ENCODE results near the gene COL23A1. TPM values are rescaled to one million over a fixed set of nuclear protein-coding genes. Genes with fewer than 3 reads are reported as not detected.

COL23A1 gene
- total RNA-seq, 1 experiment from 2014 or later: not detected

GRCh38 chr5:178266581-178266980, 323.6 kb downstream of the COL23A1 start:
- DNase-seq (ENCODE audit: low spot score): no peak
- BruUV-seq (replicated peaks): no TSS peak
- Histone ChIP-seq H3K4me1 (ENCODE audit: insufficient read depth, low read length, poor library complexity, severe bottlenecking) (no peaks in the 10 kb centered on the region), H3K36me3 (ENCODE audit: insufficient read depth, low read length, poor library complexity, severe bottlenecking) (no peaks in the 10 kb centered on the region), H3K4me3 (ENCODE audit: low read depth, low read length, poor library complexity, severe bottlenecking) (no peak overlapping the region), H3K9me3 (ENCODE audit: low read depth, low read length, poor library complexity, severe bottlenecking) (no peaks in the 10 kb centered on the region), H3K27ac (ENCODE audit: low read depth, low read length, poor library complexity, severe bottlenecking) (no peak overlapping the region), H3K27me3 (replicated peaks; ENCODE audit: insufficient read depth, low read depth, low read length, poor library complexity) (no peaks in the 10 kb centered on the region)
- ChIA-PET CTCF (no interaction called here), POLR2A (ENCODE audit: low non-redundant PET) (no interaction called here)
- intact Hi-C loops (cut with micrococcal nuclease; ENCODE audit: unreplicated experiment): no loop called here
- TF ChIP-seq EZH2 (IDR thresholded peaks at IDR 0.05; ENCODE audit: borderline replicate concordance, low read depth, low read length, poor library complexity, severe bottlenecking) (no peak), CTCF (conservative IDR thresholded peaks at IDR 0.05; ENCODE audit: low read depth, low read length) (no peak)

- no peak for TF ChIP-seq CTCF (conservative IDR thresholded peaks at IDR 0.05; ENCODE audit: low read depth, low read length)
- no peak for TF ChIP-seq EZH2 (IDR thresholded peaks at IDR 0.05; ENCODE audit: borderline replicate concordance, low read depth, low read length, poor library complexity, severe bottlenecking)
- no peaks in the 10 kb centered on the region for H3K27me3 ChIP-seq (replicated peaks; ENCODE audit: insufficient read depth, low read depth, low read length, poor library complexity)
- no peak for DNase-seq (ENCODE audit: low spot score)
- no peak overlapping the region for H3K4me3 ChIP-seq (ENCODE audit: low read depth, low read length, poor library complexity, severe bottlenecking)
- no TSS peak for BruUV-seq (replicated peaks)
- no peaks in the 10 kb centered on the region for H3K36me3 ChIP-seq (ENCODE audit: insufficient read depth, low read length, poor library complexity, severe bottlenecking)
- intact Hi-C loops (cut with micrococcal nuclease; ENCODE audit: unreplicated experiment): no loop called here
- ChIA-PET CTCF (no interaction called here), POLR2A (ENCODE audit: low non-redundant PET) (no interaction called here)
- H3K27ac ChIP-seq (ENCODE audit: low read depth, low read length, poor library complexity, severe bottlenecking): no peak overlapping the region
- H3K9me3 ChIP-seq (ENCODE audit: low read depth, low read length, poor library complexity, severe bottlenecking): no peaks in the 10 kb centered on the region
- H3K4me1 ChIP-seq (ENCODE audit: insufficient read depth, low read length, poor library complexity, severe bottlenecking): no peaks in the 10 kb centered on the region
Measured at GRCh38 chr5:178265746-178266145, 324.4 kb downstream of the COL23A1 start.

GRCh38 chr5:178264044-178264443, 326.1 kb downstream of the COL23A1 start:
- no peak overlapping the region for H3K4me3 ChIP-seq (ENCODE audit: low read depth, low read length, poor library complexity, severe bottlenecking)
- no TSS peak for BruUV-seq (replicated peaks)

More at GRCh38 chr5:178264044-178264443, 326.1 kb downstream of the COL23A1 start:
- ChIA-PET POLR2A (ENCODE audit: low non-redundant PET) (no interaction called here), CTCF (no interaction called here)
- Histone ChIP-seq H3K27me3 (replicated peaks; ENCODE audit: insufficient read depth, low read depth, low read length, poor library complexity) (no peaks in the 10 kb centered on the region), H3K27ac (ENCODE audit: low read depth, low read length, poor library complexity, severe bottlenecking) (no peak overlapping the region), H3K4me1 (ENCODE audit: insufficient read depth, low read length, poor library complexity, severe bottlenecking) (no peaks in the 10 kb centered on the region), H3K9me3 (ENCODE audit: low read depth, low read length, poor library complexity, severe bottlenecking) (no peaks in the 10 kb centered on the region), H3K36me3 (ENCODE audit: insufficient read depth, low read length, poor library complexity, severe bottlenecking) (no peaks in the 10 kb centered on the region)
- TF ChIP-seq CTCF (conservative IDR thresholded peaks at IDR 0.05; ENCODE audit: low read depth, low read length) (no peak), EZH2 (IDR thresholded peaks at IDR 0.05; ENCODE audit: borderline replicate concordance, low read depth, low read length, poor library complexity, severe bottlenecking) (no peak)
- no peak for DNase-seq (ENCODE audit: low spot score)
- intact Hi-C loops (cut with micrococcal nuclease; ENCODE audit: unreplicated experiment): no loop called here
